ENCODE measurements around the gene SLC9A9. TPM values are rescaled to one million over a fixed set of nuclear protein-coding genes. Genes with fewer than 3 reads are reported as not detected.

Gene SLC9A9
- total and polyA plus RNA-seq, 9 of the 15 experiments (the other 6 are each of a cell fraction or from before 2014, with no cell fraction given), result 0.03 to 0.13 TPM; not detected in 7

GRCh38 chr3:143563786-143564185 lies 284.5 kb downstream of the SLC9A9 start (continued):
- TF ChIP-seq TRIM24 (IDR thresholded peaks at IDR 0.05) (peak; percentile 78 to 81), CLOCK (CRISPR knock-in tag; IDR thresholded peaks at IDR 0.05; ENCODE audit: borderline replicate concordance) (no peak), CHD2 (IDR thresholded peaks at IDR 0.05; ENCODE audit: low read depth, low read length) (no peak), SNIP1 (IDR thresholded peaks at IDR 0.05; ENCODE audit: low read depth) (no peak), POLR2AphosphoS5 (IDR thresholded peaks at IDR 0.05; ENCODE audit: control insufficient read depth, insufficient read depth, low read depth, low read length) (peak; percentile 76), NCOR1 (IDR thresholded peaks at IDR 0.05) (peak; percentile 87), ZNF280A (IDR thresholded peaks at IDR 0.05; ENCODE audit: low read depth, partially characterized antibody) (no peak), MLX (CRISPR knock-in tag; conservative IDR thresholded peaks at IDR 0.05) (no peak), ZBTB40 (IDR thresholded peaks at IDR 0.05) (0 out of 2 replicates have a peak, but pooled peaks have one; percentile 17), ZBTB40 (CRISPR knock-in tag; IDR thresholded peaks at IDR 0.05) (no peak), SOX6 (IDR thresholded peaks at IDR 0.05) (peak; percentile 82), FOXO4 (CRISPR knock-in tag; IDR thresholded peaks at IDR 0.05) (no peak), HDAC2 (IDR thresholded peaks at IDR 0.05) (peak; percentile 66)
